HUES64 (cell line): Measurements from ENCODE around the gene ZDHHC24.
"Not testable (repeated sequence)": the region's sequence is repeated elsewhere in the genome, so short reads cannot be mapped to it uniquely, and the experiment has no call there.

ENCODE experiments used
- H3K27ac ChIP-seq: 2 replicates; pipeline ENCODE4 v1.7.0; 2013; ENCODE audit warnings: low read depth, low read length, inconsistent platforms
- H3K27me3 ChIP-seq: 2 replicates; pipeline ENCODE4 v1.6.1; 2013; ENCODE audit warnings: mild to moderate bottlenecking, low read length; ENCODE audit not compliant: insufficient read depth
- H3K36me3 ChIP-seq: 2 replicates; pipeline ENCODE4 v1.6.1; 2013; ENCODE audit warnings: mild to moderate bottlenecking, low read length; ENCODE audit not compliant: insufficient read depth
- H3K4me1 ChIP-seq: 2 replicates; pipeline ENCODE4 v1.6.1; 2013; ENCODE audit warnings: mild to moderate bottlenecking, low read length, moderate library complexity; ENCODE audit not compliant: insufficient read depth
- H3K4me3 ChIP-seq: 2 replicates; pipeline ENCODE4 v1.5.1; 2013; ENCODE audit warnings: mild to moderate bottlenecking, low read length, moderate library complexity
- H3K9ac ChIP-seq: 2 replicates; pipeline ENCODE4 v1.6.1; 2013; ENCODE audit warnings: mild to moderate bottlenecking, low read depth, low read length
- H3K9me3 ChIP-seq: 2 replicates; pipeline ENCODE4 v1.6.1; 2013; ENCODE audit warnings: low read depth, low read length; ENCODE audit not compliant: insufficient read depth
- WGBS: fragments of 150-250, 120-280 bp; methylation state at CpG from one replicate; pipeline ENCODE4 v1.1.7; 2013; ENCODE audit warnings: missing lambda C conversion rate; 5-methylcytosine and 5-hydroxymethylcytosine counted together

ZDHHC24 gene

GRCh38 chr11:66543263-66544107 is 2.4 kb downstream of the ZDHHC24 start:
- Histone ChIP-seq H3K27me3 (no peaks in the 10 kb centered on the region), H3K4me3 (no peak overlapping the region), H3K36me3 (no peaks in the 10 kb centered on the region; the same call in 1 of the 2 replicates), H3K4me1 (peaks cover 10% of the 10 kb centered on the region), H3K9ac (no peak overlapping the region), H3K27ac (no peak overlapping the region), H3K9me3 (no peaks in the 10 kb centered on the region)
- WGBS: 55% methylated on average over 26 of the region's 26 CpGs

- WGBS: 94% methylated on average over 10 of the region's 10 CpGs
- H3K27me3 ChIP-seq: no peaks in the 10 kb centered on the region
- H3K36me3 ChIP-seq: no peaks in the 10 kb centered on the region; the same call in 1 of the 2 replicates
- H3K9me3 ChIP-seq: no peaks in the 10 kb centered on the region
- no peak overlapping the region for H3K4me3 ChIP-seq
- H3K9ac ChIP-seq: no peak overlapping the region
- H3K4me1 ChIP-seq: peaks cover 5% of the 10 kb centered on the region
- no peak overlapping the region for H3K27ac ChIP-seq
Observed at GRCh38 chr11:66542362-66542761, 3.5 kb downstream of the ZDHHC24 start.

DNA sequence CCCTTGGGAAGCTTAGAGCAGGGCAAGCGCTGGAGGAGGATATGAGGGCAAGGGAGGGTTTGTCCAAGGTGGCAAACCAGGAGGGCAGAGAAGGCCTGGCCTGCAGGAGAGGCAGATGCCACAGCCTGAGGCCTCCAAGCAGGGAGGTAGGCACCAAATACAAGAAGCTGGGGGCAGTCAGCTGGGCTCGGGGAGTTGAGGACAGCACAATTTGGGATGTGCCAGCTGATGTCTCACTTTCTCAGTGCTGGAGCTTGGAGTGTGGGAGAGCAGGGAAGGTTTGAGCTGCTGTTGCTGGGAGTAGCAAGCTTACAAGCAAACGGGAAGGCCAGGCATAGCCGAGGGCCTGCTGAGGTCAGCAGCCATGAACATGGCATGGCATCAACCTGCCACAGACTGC is 4.0 kb downstream of the ZDHHC24 start:
- no peak overlapping the region for H3K9ac ChIP-seq
- no peak overlapping the region for H3K4me3 ChIP-seq
- H3K9me3 ChIP-seq: no peaks in the 10 kb centered on the region
- no peak overlapping the region for H3K27ac ChIP-seq
- no peaks in the 10 kb centered on the region; the same call in 1 of the 2 replicates for H3K36me3 ChIP-seq
- 93% methylated on average over 4 of the region's 4 CpGs for WGBS
- H3K27me3 ChIP-seq: no peaks in the 10 kb centered on the region
- H3K4me1 ChIP-seq: peaks cover 3% of the 10 kb centered on the region; the same call in 1 of the 2 replicates

DNA sequence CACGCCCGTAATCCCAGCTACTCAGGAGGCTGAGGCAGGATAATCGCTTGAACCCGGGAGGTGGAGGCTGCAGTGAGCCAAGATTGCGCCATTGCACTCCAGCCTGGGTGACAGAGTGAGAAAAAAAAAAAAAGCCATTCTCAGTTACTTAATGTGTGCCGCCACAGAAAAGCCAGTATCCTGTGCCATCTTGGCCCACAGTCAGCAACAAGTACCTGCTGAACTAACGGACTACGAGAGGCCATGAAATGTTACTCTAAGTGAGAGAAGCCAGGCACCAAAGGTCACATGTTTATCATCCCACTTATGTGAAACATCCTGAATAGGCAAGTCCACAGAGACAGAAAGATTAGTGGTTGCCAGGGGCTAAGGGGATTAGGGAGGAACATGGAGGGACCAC is 5.2 kb downstream of the ZDHHC24 start:
- WGBS: 97% methylated on average over 8 of the region's 8 CpGs
- not testable (repeated sequence) for H3K36me3 ChIP-seq

GRCh38 chr11:66539870-66540213 is 6.0 kb downstream of the ZDHHC24 start:
- no peak overlapping the region for H3K4me3 ChIP-seq
- 93% methylated on average over 10 of the region's 10 CpGs for WGBS
- H3K9me3 ChIP-seq: no peaks in the 10 kb centered on the region
- H3K27ac ChIP-seq: no peak overlapping the region
- no peaks in the 10 kb centered on the region for H3K4me1 ChIP-seq
- no peaks in the 10 kb centered on the region; the same call in 1 of the 2 replicates for H3K36me3 ChIP-seq
- no peaks in the 10 kb centered on the region for H3K27me3 ChIP-seq
- H3K9ac ChIP-seq: 0 out of 2 replicates have a peak overlapping the region, but pooled peaks have one; percentile 16

More for the DNA sequence above, 5.2 kb downstream of the ZDHHC24 start:
- not testable (repeated sequence) for H3K4me3 ChIP-seq, H3K9me3 ChIP-seq, H3K4me1 ChIP-seq, H3K9ac ChIP-seq, H3K27ac ChIP-seq, H3K27me3 ChIP-seq

DNA sequence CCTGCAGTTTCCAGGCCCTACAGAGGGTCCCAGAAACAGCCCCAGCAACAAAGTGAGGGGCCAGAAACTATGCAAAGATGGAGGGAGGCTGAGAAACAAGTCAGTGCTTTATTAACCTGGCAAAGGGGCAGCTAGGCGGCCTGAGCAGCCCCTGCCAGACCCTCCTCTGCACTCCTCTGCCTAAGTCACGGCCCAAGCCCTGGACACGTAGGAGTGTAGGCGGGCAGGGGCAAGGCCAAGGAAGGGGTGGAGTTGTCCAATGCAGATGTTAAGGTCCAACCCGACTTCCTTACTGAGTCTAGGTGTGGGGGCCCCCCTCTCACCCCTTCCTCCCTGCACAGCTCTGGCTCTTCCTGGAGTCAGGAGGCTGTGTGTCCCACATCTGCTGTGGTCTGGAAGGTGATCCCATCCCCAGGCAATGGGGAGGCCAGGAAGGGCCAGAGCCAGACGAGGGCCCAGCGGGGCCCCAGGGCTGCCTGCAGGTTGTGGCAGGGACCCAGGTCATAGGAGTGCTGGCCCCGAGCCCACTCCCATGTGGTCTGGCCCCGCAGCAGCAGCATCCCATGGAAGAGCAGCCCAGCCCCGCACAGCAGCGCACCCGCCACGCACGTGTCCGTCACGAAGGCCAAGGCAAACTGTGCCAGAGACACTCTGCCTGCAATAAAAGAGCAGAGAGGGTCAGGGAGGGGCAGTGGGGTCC is 6.5 kb downstream of the ZDHHC24 start:
- Histone ChIP-seq H3K27ac (peak overlapping the region; percentile 55), H3K4me3 (no peak overlapping the region), H3K27me3 (no peaks in the 10 kb centered on the region), H3K36me3 (no peaks in the 10 kb centered on the region; the same call in 1 of the 2 replicates), H3K9ac (peak overlapping the region; percentile 16; the same call in 1 of the 2 replicates), H3K4me1 (no peaks in the 10 kb centered on the region), H3K9me3 (no peaks in the 10 kb centered on the region)
- WGBS: 91% methylated on average over 16 of the region's 16 CpGs

DNA sequence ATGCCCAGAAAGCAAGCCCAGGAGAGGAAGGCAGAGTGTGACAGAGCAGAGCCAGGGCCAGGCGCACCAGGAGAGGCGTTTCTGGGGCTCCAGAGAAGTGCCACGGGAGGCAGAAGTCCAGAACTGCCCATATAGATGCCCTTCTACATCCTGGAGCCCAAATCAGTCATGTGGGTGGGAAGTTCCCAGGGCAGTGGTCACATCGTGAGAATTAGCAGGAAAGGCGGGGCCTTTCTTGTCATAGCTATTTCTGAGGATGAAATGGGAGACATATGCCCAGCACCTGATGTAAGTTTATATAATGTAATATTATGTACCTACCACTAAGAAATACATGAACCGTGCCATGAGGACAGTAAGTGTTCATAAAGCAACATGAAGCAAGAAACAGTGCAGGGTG is 13.1 kb downstream of the ZDHHC24 start:
- Histone ChIP-seq H3K27ac (no peak overlapping the region), H3K4me1 (no peaks in the 10 kb centered on the region), H3K4me3 (no peak overlapping the region), H3K9ac (no peak overlapping the region), H3K36me3 (no peaks in the 10 kb centered on the region; the same call in 1 of the 2 replicates), H3K9me3 (no peaks in the 10 kb centered on the region), H3K27me3 (no peaks in the 10 kb centered on the region)
- 87% methylated on average over 6 of the region's 6 CpGs for WGBS

DNA sequence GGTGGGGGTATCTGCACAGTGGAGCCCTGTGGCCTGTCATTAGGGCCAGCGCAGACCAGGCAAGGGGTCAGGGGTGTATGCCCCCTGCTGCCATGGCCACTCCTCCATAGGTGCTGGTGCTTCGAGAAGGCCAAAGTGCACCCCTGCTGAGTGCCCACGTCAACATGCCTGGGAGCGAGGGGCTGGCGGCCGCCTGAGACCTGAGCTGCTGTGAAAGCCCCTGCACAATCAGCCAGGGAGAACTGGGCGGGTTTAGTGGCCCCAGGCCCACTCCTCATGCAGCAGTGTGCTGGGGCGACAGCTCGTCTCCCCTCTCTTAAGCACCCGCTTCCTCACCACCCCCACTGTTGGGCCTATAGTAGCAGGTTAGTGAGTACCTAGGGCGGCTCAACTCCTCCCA is 14.0 kb downstream of the ZDHHC24 start:
- Histone ChIP-seq H3K4me1 (no peaks in the 10 kb centered on the region), H3K27ac (no peak overlapping the region), H3K9ac (no peak overlapping the region), H3K27me3 (no peaks in the 10 kb centered on the region), H3K36me3 (peaks cover 3% of the 10 kb centered on the region), H3K4me3 (no peak overlapping the region), H3K9me3 (no peaks in the 10 kb centered on the region)
- WGBS: 88% methylated on average over 11 of the region's 11 CpGs

GRCh38 chr11:66530927-66531709 is 14.7 kb downstream of the ZDHHC24 start:
- Histone ChIP-seq H3K9ac (no peak overlapping the region), H3K4me1 (no peaks in the 10 kb centered on the region), H3K36me3 (peaks cover 3% of the 10 kb centered on the region), H3K9me3 (no peaks in the 10 kb centered on the region), H3K27me3 (no peaks in the 10 kb centered on the region), H3K4me3 (no peak overlapping the region), H3K27ac (no peak overlapping the region)
- 89% methylated on average over 10 of the region's 10 CpGs for WGBS

DNA sequence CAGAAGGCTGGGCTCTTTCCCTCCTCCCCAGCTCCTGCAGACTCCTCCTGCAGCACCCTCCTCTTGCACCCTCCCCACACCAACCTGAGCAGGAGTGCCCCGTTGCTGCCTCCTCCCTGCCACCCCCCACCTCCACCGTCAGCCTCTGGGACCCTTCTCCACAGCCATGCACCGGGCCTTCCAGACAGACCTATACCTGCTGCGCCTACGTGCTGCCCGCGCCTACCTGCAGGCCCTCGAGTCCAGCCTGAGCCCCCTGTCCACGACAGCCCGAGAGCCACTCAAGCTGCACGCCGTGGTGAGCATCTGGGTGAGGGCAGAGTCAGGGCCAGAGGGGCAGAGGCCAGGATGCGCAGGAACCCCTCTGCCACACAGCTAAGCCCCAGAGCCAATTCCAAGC is 16.2 kb downstream of the ZDHHC24 start:
- Histone ChIP-seq H3K36me3 (peaks cover 3% of the 10 kb centered on the region), H3K9ac (no peak overlapping the region), H3K27ac (no peak overlapping the region), H3K9me3 (no peaks in the 10 kb centered on the region), H3K27me3 (no peaks in the 10 kb centered on the region), H3K4me1 (no peaks in the 10 kb centered on the region), H3K4me3 (no peak overlapping the region)
- WGBS: 93% methylated on average over 13 of the region's 13 CpGs

DNA sequence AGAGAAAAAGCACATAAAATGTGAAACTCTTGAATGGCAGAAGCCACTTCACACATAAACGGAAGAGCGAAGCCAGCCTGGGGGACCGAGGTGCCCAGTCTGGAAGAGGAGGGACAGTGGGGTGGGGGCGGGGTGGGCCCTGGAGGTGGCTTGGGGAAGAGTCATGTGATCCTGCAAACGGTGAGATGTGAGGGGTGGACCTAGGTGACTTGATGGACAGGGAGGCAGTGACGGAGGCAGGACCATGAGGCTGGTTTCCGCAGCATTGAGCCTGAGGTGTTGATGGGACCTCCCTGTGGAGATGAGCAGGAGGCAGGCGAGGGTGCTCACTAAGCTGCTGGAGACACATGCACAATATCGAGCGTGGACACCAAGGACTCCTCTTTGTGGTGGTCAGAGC is 16.8 kb downstream of the ZDHHC24 start:
- no peaks in the 10 kb centered on the region for H3K9me3 ChIP-seq

More for the DNA sequence above, 16.8 kb downstream of the ZDHHC24 start:
- Histone ChIP-seq H3K4me3 (no peak overlapping the region), H3K9ac (no peak overlapping the region), H3K27ac (no peak overlapping the region), H3K4me1 (no peaks in the 10 kb centered on the region), H3K36me3 (peaks cover 3% of the 10 kb centered on the region), H3K27me3 (no peaks in the 10 kb centered on the region)
- 82% methylated on average over 10 of the region's 10 CpGs for WGBS
